Osteoblast (primary cell): ENCODE data around the gene DHRS2. TPM values are rescaled to one million over a fixed set of nuclear protein-coding genes. Genes with fewer than 3 reads are reported as not detected.

Experiments
- DNase-seq: peaks from one replicate; pipeline ENCODE4 v3.0.0; 2011; ENCODE audit warnings: low spot score, mixed read lengths; ENCODE audit not compliant: insufficient read length; ENCODE audit errors: missing footprints
- H2AFZ ChIP-seq: 2 replicates; pipeline ENCODE4 v1.6.0; 2011; ENCODE audit warnings: mild to moderate bottlenecking, low read length
- H3K27ac ChIP-seq: 2 replicates; pipeline ENCODE4 v1.5.1; 2011; ENCODE audit warnings: mild to moderate bottlenecking, low read depth, low read length, moderate library complexity
- H3K27me3 ChIP-seq: 2 replicates; pipeline ENCODE4 v1.6.0; 2012; ENCODE audit warnings: mild to moderate bottlenecking, control low read depth, inconsistent platforms, low read length, moderate library complexity; ENCODE audit not compliant: insufficient read depth
- H3K36me3 ChIP-seq: 2 replicates; pipeline ENCODE4 v1.5.1; 2011; ENCODE audit warnings: mild to moderate bottlenecking, low read length, control low read depth, moderate library complexity; ENCODE audit not compliant: insufficient read depth
- H3K4me1 ChIP-seq: 2 replicates; pipeline ENCODE4 v1.5.1; 2011; ENCODE audit warnings: mild to moderate bottlenecking, low read length, control low read depth, moderate library complexity; ENCODE audit not compliant: insufficient read depth
- H3K4me2 ChIP-seq: 2 replicates; pipeline ENCODE4 v1.6.0; 2011; ENCODE audit warnings: mild to moderate bottlenecking, low read length; ENCODE audit not compliant: insufficient read depth
- H3K4me3 ChIP-seq: fragments of 200-600 bp; sonication (generic); 3 replicates; pipeline ENCODE4 v1.5.1; 2012; ENCODE audit warnings: mild to moderate bottlenecking, low read length, inconsistent platforms; ENCODE audit not compliant: insufficient read depth
- H3K79me2 ChIP-seq: 2 replicates; pipeline ENCODE4 v1.6.0; 2012; ENCODE audit warnings: mild to moderate bottlenecking, low read length, control low read depth, inconsistent platforms; ENCODE audit not compliant: insufficient read depth
- H3K9me3 ChIP-seq: 2 replicates; pipeline ENCODE4 v1.5.1; 2011; ENCODE audit warnings: low read depth, low read length, control low read depth
- H4K20me1 ChIP-seq: 2 replicates; pipeline ENCODE4 v1.6.0; 2012; ENCODE audit warnings: mild to moderate bottlenecking, low read length, control low read depth; ENCODE audit not compliant: insufficient read depth
- CTCF ChIP-seq: IDR thresholded peaks from 2 replicates; pipeline ENCODE4 v1.5.1; 2011; ENCODE audit warnings: mild to moderate bottlenecking, low read depth, low read length, moderate library complexity; ENCODE audit errors: extremely low read depth
- total RNA-seq: library from RNA; depleted of rRNA; stranded (reverse); fragments of >200 nt; gene quantifications from 2 replicates; pipeline ENCODE4 v1.2.3, GENCODE V29; 2012

Gene DHRS2
- total RNA-seq, 1 donor, result under 0.01 TPM

- Histone ChIP-seq H2AFZ (no peak overlapping the region), H3K4me2 (no peak overlapping the region), H3K4me3 (no peak overlapping the region), H3K4me1 (no peaks in the 10 kb centered on the region), H3K36me3 (no peaks in the 10 kb centered on the region), H3K27ac (no peak overlapping the region), H4K20me1 (no peaks in the 10 kb centered on the region), H3K27me3 (peaks cover 13% of the 10 kb centered on the region), H3K9me3 (no peaks in the 10 kb centered on the region), H3K79me2 (no peaks in the 10 kb centered on the region)
- DNase-seq, result no peak
- no peak for TF ChIP-seq CTCF
Observed at GRCh38 chr14:23613242-23614070, 22.7 kb upstream of the DHRS2 start.

- no peak for TF ChIP-seq CTCF
- no peak overlapping the region for H2AFZ ChIP-seq
- no peak for DNase-seq
- H3K4me2 ChIP-seq, result no peak overlapping the region
- H3K27me3 ChIP-seq, result peaks cover 13% of the 10 kb centered on the region
- H3K9me3 ChIP-seq, result no peaks in the 10 kb centered on the region
- no peaks in the 10 kb centered on the region for H3K36me3 ChIP-seq
- H3K4me3 ChIP-seq, result no peak overlapping the region
- H3K79me2 ChIP-seq, result no peaks in the 10 kb centered on the region
- no peaks in the 10 kb centered on the region for H4K20me1 ChIP-seq
- H3K4me1 ChIP-seq, result no peaks in the 10 kb centered on the region
- H3K27ac ChIP-seq, result no peak overlapping the region
Observed at GRCh38 chr14:23614395-23614828, 21.8 kb upstream of the DHRS2 start.

- Histone ChIP-seq H3K4me1 (no peaks in the 10 kb centered on the region), H2AFZ (no peak overlapping the region), H3K9me3 (no peaks in the 10 kb centered on the region), H3K4me3 (no peak overlapping the region), H3K79me2 (no peaks in the 10 kb centered on the region), H4K20me1 (no peaks in the 10 kb centered on the region), H3K36me3 (no peaks in the 10 kb centered on the region), H3K27me3 (peaks cover 10% of the 10 kb centered on the region), H3K27ac (no peak overlapping the region), H3K4me2 (no peak overlapping the region)
- no peak for DNase-seq
- TF ChIP-seq CTCF, result no peak
Observed at GRCh38 chr14:23615856-23616255, 20.3 kb upstream of the DHRS2 start.

GRCh38 chr14:23617539-23617938 lies 18.6 kb upstream of the DHRS2 start:
- Histone ChIP-seq H3K9me3 (no peaks in the 10 kb centered on the region), H3K4me1 (no peaks in the 10 kb centered on the region), H3K27me3 (peaks cover 4% of the 10 kb centered on the region), H3K27ac (no peak overlapping the region), H2AFZ (no peak overlapping the region), H4K20me1 (no peaks in the 10 kb centered on the region), H3K36me3 (no peaks in the 10 kb centered on the region), H3K4me3 (no peak overlapping the region), H3K4me2 (no peak overlapping the region), H3K79me2 (no peaks in the 10 kb centered on the region)
- DNase-seq, result no peak
- no peak for TF ChIP-seq CTCF
